LoVo (cell line): ENCODE data around the gene C17orf113.

Experiments
- DNase-seq: peaks from one replicate; pipeline ENCODE4 v3.0.0-alpha.2; 2016; ENCODE audit warnings: low spot score

Gene C17orf113

DNA sequence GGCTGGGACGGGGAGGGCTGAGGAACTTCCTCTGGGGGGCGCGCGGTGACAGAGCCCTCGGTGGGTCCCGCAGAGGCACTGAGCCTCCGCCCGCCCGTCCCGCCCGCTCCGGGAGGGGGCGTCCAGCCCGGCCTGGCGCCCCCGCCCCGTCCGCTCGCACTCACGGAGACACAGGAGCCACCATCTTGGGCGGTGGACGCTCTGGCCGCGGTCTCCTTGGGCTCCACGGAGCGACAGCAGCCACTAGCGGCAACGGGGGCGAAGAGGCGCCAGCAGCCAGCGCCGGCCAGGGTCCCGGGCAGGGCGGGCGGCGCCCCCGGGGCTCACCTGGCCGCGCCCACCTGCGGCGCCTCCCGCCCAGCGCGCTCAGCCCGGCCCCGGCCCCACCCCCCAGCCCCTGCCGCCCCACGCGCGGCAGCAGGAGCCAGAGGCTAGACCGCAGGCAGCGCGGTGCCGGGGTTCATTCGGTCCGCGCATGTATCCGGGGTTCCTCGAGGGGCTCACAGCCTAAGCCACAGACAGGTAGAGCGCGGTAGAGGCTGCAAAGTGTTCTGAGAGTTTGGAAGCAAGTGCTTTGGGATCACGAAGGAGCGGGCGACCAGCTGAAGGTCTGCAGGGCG lies at the start of gene C17orf113:
TSS of gene C17orf113 (minus strand) at position 209 of the 620 bp plus-strand sequence. CDS start 7,225 bp downstream, outside the sequence.
- DNase-seq = peak; percentile 75

GRCh38 chr17:42098730-42099399 lies 48.5 kb upstream of the C17orf113 start:
- DNase-seq = no peak

GRCh38 chr17:42097691-42098631 lies 47.6 kb upstream of the C17orf113 start, which contains the start of gene ZNF385C:
TSS of gene ZNF385C (minus strand) at chr17:42098473. CDS start at chr17:42063056, 35,417 bp downstream.
- DNase-seq = no peak

DNA sequence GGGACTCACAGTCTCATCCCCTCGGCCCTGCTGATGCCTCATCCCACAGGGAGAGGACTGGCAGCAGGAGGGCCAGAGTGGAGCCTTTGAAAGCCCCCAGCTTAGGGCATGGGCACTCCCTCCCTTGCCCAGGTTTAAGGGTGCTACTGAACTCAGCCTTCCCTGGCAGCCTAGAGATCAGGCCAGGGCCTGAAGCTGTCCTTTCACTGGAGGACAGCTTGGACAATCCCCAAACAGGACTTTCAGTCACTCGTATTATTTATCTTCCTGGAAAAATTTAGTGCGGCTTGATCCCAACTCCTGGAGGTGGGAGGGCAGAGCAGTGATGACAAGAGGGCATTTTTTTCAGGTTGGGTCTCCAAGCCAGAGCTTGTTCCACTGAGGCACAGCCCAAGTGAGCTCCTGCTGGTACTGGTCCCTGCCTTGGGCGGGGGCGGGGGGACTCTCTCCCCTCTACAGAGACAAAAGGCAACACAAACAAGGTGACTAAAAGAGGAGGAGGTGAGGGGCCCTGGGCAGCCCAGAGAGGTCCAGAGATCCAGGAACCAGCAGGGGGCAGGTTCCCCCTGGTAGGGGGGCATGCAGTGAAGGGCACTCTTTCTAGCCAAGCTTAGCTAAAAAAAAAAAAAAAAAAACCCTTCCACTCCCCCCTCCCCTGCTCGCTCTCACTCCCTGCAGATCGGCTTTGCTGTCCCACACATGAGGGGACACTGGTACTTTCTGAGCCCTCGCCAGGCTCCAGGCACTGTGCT lies 46.1 kb upstream of the C17orf113 start:
- DNase-seq = no peak

- no peak for DNase-seq
These were observed 44.1 kb upstream of the C17orf113 start for GRCh38 chr17:42094375-42095069.

GRCh38 chr17:42092939-42093338 lies 42.5 kb upstream of the C17orf113 start:
- DNase-seq = no peak

DNA sequence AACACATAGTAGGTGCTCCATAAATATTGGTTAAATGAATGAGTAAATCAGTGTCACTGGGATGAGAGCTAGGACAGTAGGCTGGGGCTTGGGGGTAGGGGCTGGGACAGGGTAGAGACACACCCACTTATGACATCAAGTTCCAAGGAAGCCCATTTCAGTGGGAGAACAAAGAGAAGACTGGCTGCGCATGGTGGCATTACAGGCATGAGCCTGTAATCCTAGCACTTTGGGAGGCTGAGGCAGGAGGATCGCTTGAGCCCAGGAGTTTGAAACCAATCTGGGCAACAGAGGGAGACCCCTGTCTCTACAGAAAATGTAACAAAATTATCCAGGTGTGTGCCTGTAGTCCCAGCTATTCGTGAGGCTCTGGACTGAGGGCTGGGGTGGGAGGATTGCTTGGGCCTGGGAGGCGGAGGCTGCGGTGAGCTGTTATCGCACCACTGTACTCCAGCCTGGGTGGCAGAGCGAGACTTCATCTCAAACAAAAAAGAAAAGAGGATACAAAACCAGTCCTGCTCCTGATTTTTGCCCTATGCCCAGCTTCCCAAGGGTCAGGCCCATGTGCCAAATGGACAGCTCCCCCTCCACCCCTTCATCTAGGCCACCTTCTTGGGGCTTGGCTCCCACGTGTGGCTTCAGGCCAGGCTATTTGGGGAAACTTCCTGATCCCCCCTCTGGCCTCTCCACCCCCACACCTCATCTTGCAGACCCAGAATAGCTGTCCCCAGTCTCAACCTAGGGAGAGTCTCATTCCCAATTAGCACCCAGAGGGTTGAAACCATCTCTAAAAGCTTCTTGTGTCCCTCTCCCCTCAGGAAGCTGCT lies 40.8 kb upstream of the C17orf113 start:
- no peak for DNase-seq

GRCh38 chr17:42088736-42089135 lies 38.3 kb upstream of the C17orf113 start:
- DNase-seq = no peak

- peak; percentile 14 for DNase-seq
These were observed 37.6 kb upstream of the C17orf113 start for GRCh38 chr17:42087736-42088705.

GRCh38 chr17:42087042-42087701 lies 36.8 kb upstream of the C17orf113 start:
- no peak for DNase-seq

DNA sequence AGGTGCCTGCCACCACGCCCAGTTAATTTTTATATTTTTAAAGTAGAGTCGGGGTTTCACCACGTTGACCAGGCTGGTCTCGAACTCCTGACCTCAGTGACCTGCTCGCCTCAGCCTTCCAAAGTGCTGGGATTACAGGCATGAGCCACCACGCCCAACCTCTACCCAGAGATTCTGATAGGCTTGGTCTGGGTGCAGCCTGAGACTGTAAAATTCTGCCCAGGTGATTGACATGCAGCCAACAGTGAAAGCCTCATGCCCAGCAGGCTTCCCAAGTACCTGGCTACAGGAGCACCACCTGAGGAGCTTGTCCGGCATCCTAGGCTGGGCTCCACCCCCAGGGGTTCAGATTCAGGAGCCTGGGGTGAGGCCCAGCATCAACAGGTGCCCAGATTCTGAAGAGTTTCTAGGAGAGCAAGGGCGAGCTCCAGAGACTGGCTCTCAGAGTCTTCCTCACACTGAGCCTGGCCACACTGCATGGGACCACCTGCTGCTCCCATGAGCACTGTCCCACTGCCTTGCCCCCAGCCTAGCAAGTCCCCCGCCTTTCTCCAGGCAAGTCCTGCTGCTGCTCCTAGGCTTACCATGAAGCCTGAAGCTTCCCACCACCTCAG lies 31.2 kb upstream of the C17orf113 start:
- DNase-seq = peak; percentile 11

DNA sequence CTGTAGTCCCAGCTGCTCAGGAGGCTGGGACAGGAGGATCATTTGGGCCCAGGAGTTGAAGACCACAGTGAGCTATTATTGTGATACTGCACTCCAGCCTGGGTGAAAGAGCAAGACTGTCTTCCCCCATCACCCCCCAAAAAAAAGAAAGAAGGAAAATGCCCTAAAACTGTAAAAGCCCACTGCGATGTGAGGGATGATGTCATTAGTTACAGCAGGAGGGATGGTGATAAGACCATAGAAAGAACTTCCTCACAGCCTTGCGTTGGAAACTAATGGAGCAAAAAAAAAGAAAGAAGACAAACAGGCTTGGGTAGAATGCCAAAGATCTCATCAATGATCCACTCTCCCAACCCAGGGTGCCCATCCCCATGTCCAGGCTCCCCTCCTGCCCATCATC lies 29.1 kb upstream of the C17orf113 start:
- no peak for DNase-seq

GRCh38 chr17:42078396-42079043 lies 28.1 kb upstream of the C17orf113 start:
- no peak for DNase-seq

DNA sequence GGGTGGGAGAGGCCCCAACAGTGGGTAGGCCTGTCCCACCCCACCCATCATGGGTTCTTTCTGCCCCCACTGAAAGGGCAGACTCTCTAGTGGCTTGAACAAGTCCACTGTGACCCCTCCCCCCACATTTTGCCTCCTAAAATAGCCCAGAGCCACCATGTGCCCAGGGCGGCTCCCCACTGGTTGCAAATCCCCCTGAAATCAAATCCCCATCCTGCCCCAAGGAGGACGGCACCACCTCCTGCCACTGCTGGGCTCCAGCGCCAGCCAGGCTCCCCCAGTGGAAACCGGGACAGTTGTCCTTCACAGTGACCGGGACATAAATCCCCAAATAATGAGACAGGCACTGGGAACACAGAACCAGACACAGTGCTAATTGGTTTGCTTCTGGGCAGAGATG lies 27.4 kb upstream of the C17orf113 start:
- DNase-seq = no peak

- DNase-seq = no peak
These were observed 26.6 kb upstream of the C17orf113 start for GRCh38 chr17:42076797-42077559.

DNA sequence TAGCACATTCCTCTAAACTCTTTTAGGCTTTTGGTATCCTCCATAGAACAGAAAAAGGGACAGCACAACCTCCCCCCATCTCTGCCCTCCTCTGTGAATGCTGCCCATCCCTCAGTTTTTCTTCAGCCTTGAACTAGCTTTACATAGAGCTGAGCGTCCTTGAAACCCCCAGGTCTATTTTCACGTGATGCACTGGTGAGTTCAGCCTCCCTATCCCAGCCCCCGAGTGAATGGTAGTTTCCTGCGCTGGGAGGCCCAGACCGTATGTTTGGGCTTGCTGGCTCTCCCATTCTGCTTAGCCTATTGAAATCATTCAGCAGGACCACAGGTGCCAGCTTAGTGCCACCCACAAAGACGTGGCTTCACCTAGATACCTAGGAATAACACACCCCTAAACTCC lies 25.4 kb upstream of the C17orf113 start:
- no peak for DNase-seq
